GM12873 (cell line): ENCODE data around the gene SPATA13.

Source experiments
- CTCF ChIP-seq: IDR thresholded peaks from 2 replicates; pipeline ENCODE4 v1.5.1; 2012; ENCODE audit warnings: low read depth, mild to moderate bottlenecking, moderate library complexity, low read length, control low read depth; ENCODE audit not compliant: insufficient read depth; ENCODE audit errors: missing control alignments

The SPATA13 gene

GRCh38 chr13:24299488-24300114 lies 139.1 kb downstream of the SPATA13 start:
- TF ChIP-seq CTCF = no peak

- no peak for TF ChIP-seq CTCF
Observed at GRCh38 chr13:24301434-24301833, 140.9 kb downstream of the SPATA13 start.

GRCh38 chr13:24301911-24302310 lies 141.4 kb downstream of the SPATA13 start:
- no peak for TF ChIP-seq CTCF

- no peak for TF ChIP-seq CTCF
Observed at GRCh38 chr13:24304620-24305019, 144.1 kb downstream of the SPATA13 start.

- TF ChIP-seq CTCF = no peak
Observed at GRCh38 chr13:24306632-24307031, 146.1 kb downstream of the SPATA13 start.

- no peak for TF ChIP-seq CTCF
Observed at GRCh38 chr13:24307211-24308067, 146.9 kb downstream of the SPATA13 start.

GRCh38 chr13:24308068-24308445 lies 147.5 kb downstream of the SPATA13 start:
- TF ChIP-seq CTCF = no peak
